K562 (cell line): ENCODE results near the gene SLC38A10. TPM values are rescaled to one million over a fixed set of nuclear protein-coding genes. Genes with fewer than 3 reads are reported as not detected.

Source experiments
- ATAC-seq: fragments of 200-7000 bp; cut with Tn5 transposase; 3 replicates; pipeline ENCODE4 v1.9.1; 2020; ENCODE audit warnings: moderate library complexity
- BruUV-seq: library from RNA; stranded (reverse); fragments of 400-500 nt; replicated peaks from 2 replicates; lab custom pipeline; 2021; lab: Mats Ljungman, UMichigan
- CTCF ChIA-PET: fragments of 300-600 bp; formaldehyde crosslinking; extraction: SDS; loops from one replicate; lab custom pipeline; 2021; ENCODE audit warnings: low intra/inter-chr PET ratio; lab: Yijun Ruan, JAX
- POLR2A ChIA-PET: fragments of 300-600, 350-650 bp; sonication (Branson Sonifier 250); formaldehyde crosslinking; extraction: SDS; loops from one replicate; lab custom pipeline; 2021; ENCODE audit warnings: antibody characterized with exemption, inconsistent platforms; lab: Yijun Ruan, JAX
- DNase-seq, 4 experiments: peaks; one replicate each; pipeline versions ENCODE4 v3.0.0 to v3.0.0-alpha.2; 2011 to 2018; ENCODE audit warnings: low spot score in 3 of 4, mixed read lengths in 3 of 4; ENCODE audit errors: extremely low read depth in 1 of 4
- FAIRE-seq: peaks from 2 replicates; lab custom pipeline; 2011; peaks lifted over from hg19 to GRCh38; lab: Jason Lieb, UNC
- H2AFZ ChIP-seq: 2 replicates; pipeline ENCODE4 v1.6.0; 2011; ENCODE audit warnings: low read depth, low read length, control low read depth, inconsistent platforms
- H3K27ac ChIP-seq: fragments of 200-600 bp; 3 replicates; pipeline ENCODE4 v1.8.0; 2011; ENCODE audit warnings: low read depth, mild to moderate bottlenecking, control low read depth, inconsistent platforms, low read length, moderate library complexity, mixed read lengths; ENCODE audit errors: extremely low read depth
- H3K27me3 ChIP-seq, 2 experiments: fragments of 300-600 bp in 1 of 2; 2 replicates in 1 of 2; 3 replicates in 1 of 2; pipeline versions ENCODE4 v1.6.0 to v1.8.0; 2011; ENCODE audit warnings: inconsistent platforms in 2 of 2, low read length in 2 of 2, mild to moderate bottlenecking in 1 of 2, mixed read lengths in 1 of 2, moderate library complexity in 1 of 2; ENCODE audit not compliant: control insufficient read depth in 2 of 2, insufficient read depth in 2 of 2
- H3K36me3 ChIP-seq: fragments of 300-600 bp; 3 replicates; pipeline ENCODE4 v1.8.0; 2011; ENCODE audit warnings: mild to moderate bottlenecking, low read length, inconsistent platforms; ENCODE audit not compliant: control insufficient read depth, insufficient read depth
- H3K4me1 ChIP-seq, 2 experiments: fragments of 200-600 bp in 1 of 2; replicated peaks in 1 of 2; 2 replicates in 1 of 2; 3 replicates in 1 of 2; pipeline versions ENCODE4 v1.5.1 to v1.8.0; 2011; ENCODE audit warnings: inconsistent platforms in 2 of 2, low read length in 2 of 2, mild to moderate bottlenecking in 1 of 2, mixed read lengths in 1 of 2, moderate library complexity in 1 of 2; ENCODE audit not compliant: control insufficient read depth in 2 of 2, insufficient read depth in 2 of 2
- H3K4me2 ChIP-seq: 2 replicates; pipeline ENCODE4 v1.6.1; 2011; ENCODE audit warnings: low read length, control low read depth, inconsistent platforms, mixed read lengths; ENCODE audit not compliant: insufficient read depth
- H3K4me3 ChIP-seq: fragments of 200-600 bp; sonication (generic), shearing (Covaris generic); 2 replicates; pipeline ENCODE4 v1.5.1; 2016; ENCODE audit warnings: control low read depth, inconsistent platforms
- H3K79me2 ChIP-seq: fragments of 200-600 bp; 3 replicates; pipeline ENCODE4 v1.8.0; 2011; ENCODE audit warnings: low read length, inconsistent platforms; ENCODE audit not compliant: control insufficient read depth, insufficient read depth
- H3K9ac ChIP-seq, 2 experiments: 2 replicates each; pipeline versions ENCODE4 v1.6.0 to v1.6.1; 2011; ENCODE audit warnings: low read depth in 2 of 2, low read length in 2 of 2, control low read depth in 1 of 2, inconsistent platforms in 1 of 2, mild to moderate bottlenecking in 1 of 2, mixed read lengths in 1 of 2; ENCODE audit not compliant: insufficient read depth in 1 of 2
- H3K9me1 ChIP-seq: one replicate; pipeline ENCODE4 v1.6.0; 2011; ENCODE audit warnings: inconsistent platforms, mild to moderate bottlenecking, low read length, moderate library complexity; ENCODE audit not compliant: control insufficient read depth, insufficient read depth
- H3K9me3 ChIP-seq: replicated peaks from 2 replicates; pipeline ENCODE4 v1.5.1; 2011; ENCODE audit warnings: low read depth, low read length, inconsistent platforms; ENCODE audit not compliant: control insufficient read depth, insufficient read depth
- H4K20me1 ChIP-seq: replicated peaks from 2 replicates; pipeline ENCODE4 v1.6.1; 2011; ENCODE audit warnings: low read length, inconsistent platforms, mixed read lengths; ENCODE audit not compliant: control insufficient read depth, insufficient read depth
- POLR2G ChIP-seq: fragments of 200-400 bp; formaldehyde crosslinking; IDR thresholded peaks from 2 replicates; pipeline ENCODE4 v1.6.1; 2017; ENCODE audit warnings: low read depth, mild to moderate bottlenecking, antibody characterized with exemption, low read length, moderate library complexity
- ZMIZ1 ChIP-seq, 2 experiments: fragments of 150-350 bp in 1 of 2; IDR thresholded peaks; 2 replicates each; pipeline ENCODE4 v1.6.1; 2012 to 2016; ENCODE audit warnings: low read depth in 2 of 2, low read length in 2 of 2, mild to moderate bottlenecking in 1 of 2, moderate library complexity in 1 of 2
- WGBS: fragments of 100-300 bp; shearing (Covaris generic); methylation state at CpG from one replicate; pipeline ENCODE4 v1.1.6; 2016; ENCODE audit warnings: low coverage, mixed read lengths; ENCODE audit not compliant: insufficient coverage; ENCODE audit errors: missing lambda C conversion rate; 5-methylcytosine and 5-hydroxymethylcytosine counted together
- in situ Hi-C: fragments of 300-500 bp; cut with MboI; formaldehyde crosslinking; loops from 4 replicates; pipeline ENCODE4 v1.15.0; 2018; ENCODE audit warnings: inconsistent platforms, mixed read lengths
- intact Hi-C: fragments of 100-400 bp; cut with micrococcal nuclease; formaldehyde crosslinking; loops from 2 replicates; pipeline ENCODE4 v1.14.2; 2022
- polyA plus RNA-seq, 8 experiments: library from polyadenylated mRNA; depleted of rRNA in 4 of 8; stranded (reverse) in 5 of 8; unstranded in 3 of 8; fragments of >200 nt; fragmentation: Nextera tagmentation in 2 of 8; fragmentation: Illumina TruSeq in 1 of 8; extraction: Ambion mirVana in 2 of 8; extraction: Trizol in 1 of 8; gene quantifications; 2 replicates each; pipeline versions ENCODE4 v1.2.1 to v1.2.3, GENCODE V29; 2011 to 2014; ENCODE audit warnings: inconsistent platforms in 1 of 8, missing spikeins in 1 of 8
- total RNA-seq, 7 experiments: library from RNA; depleted of rRNA in 6 of 7; stranded (reverse); fragments of >200 nt in 6 of 7; fragmentation: Illumina TruSeq in 2 of 7; extraction: Trizol in 2 of 7; gene quantifications; 2 replicates each; pipeline versions ENCODE4 v1.2.1 to v1.2.3, GENCODE V29; 2011 to 2021; ENCODE audit warnings: low replicate concordance in 1 of 7

SLC38A10 gene
- total and polyA plus RNA-seq, 9 of the 15 experiments (the other 6 are each of a cell fraction or from before 2014, with no cell fraction given), result 0.45 to 54.2 (median 13.8) TPM

DNA sequence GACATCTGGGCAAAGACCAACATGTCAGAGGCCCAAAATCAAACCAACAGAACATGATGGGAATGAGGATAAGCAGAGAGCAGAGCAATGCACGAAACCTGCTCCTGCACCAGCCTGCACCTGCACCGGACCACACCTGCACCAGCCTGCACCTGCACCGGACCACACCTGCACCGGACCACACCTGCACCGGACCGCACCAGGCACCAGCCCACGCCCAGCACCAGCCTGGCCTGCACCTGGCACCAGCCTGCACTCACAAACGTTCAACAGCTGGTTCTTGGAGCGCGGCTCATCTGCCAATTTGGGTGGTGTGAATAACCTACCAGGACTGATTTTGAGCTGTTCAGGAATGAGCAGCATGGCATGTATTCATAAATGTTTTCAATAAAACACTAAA is 90.5 kb downstream of the SLC38A10 start:
- no peak overlapping the region for H3K4me2 ChIP-seq
- peaks cover 5% of the 10 kb centered on the region; the same call in 2 of the 3 replicates for H3K36me3 ChIP-seq
- POLR2A ChIA-PET, result interaction anchor here (1.4 kb wide), 1 partner anchor 20 kb away, joined by 3 read pairs; no protein-coding TSS in a partner anchor
- no peak for TF ChIP-seq ZMIZ1 (IDR thresholded peaks at IDR 0.05; ENCODE audit: low read depth in 2 of 2, low read length in 2 of 2)
- TF ChIP-seq POLR2G, result 0 out of 2 replicates have a peak, but pooled peaks have one; percentile 4
- no peak overlapping the region for H3K4me3 ChIP-seq
- BruUV-seq, result no TSS peak
- no peak overlapping the region for H3K9ac ChIP-seq
- intact Hi-C loops, result no loop called here
- FAIRE-seq, result no peak
- H3K79me2 ChIP-seq, result no peaks in the 10 kb centered on the region
- in situ Hi-C loops, result no loop called here
- H3K27me3 ChIP-seq, result no peaks in the 10 kb centered on the region
- H3K27ac ChIP-seq, result no peak overlapping the region
- H3K4me1 ChIP-seq, result peaks cover 3 to 26% of the 10 kb centered on the region in 2 experiments; a peak in 3 of 5 replicates
- no peaks in the 10 kb centered on the region for H4K20me1 ChIP-seq
- no peak overlapping the region for H2AFZ ChIP-seq
- ATAC-seq, result no peak
- DNase-seq, result no peak
- WGBS, result 79% methylated on average over 9 of the region's 10 CpGs
- peaks cover 3% of the 10 kb centered on the region for H3K9me1 ChIP-seq
- H3K9me3 ChIP-seq, result no peaks in the 10 kb centered on the region
- CTCF ChIA-PET, result no interaction called here
